Stromal cell of bone marrow (primary cell): ENCODE data around the gene WWOX.
A peak's percentile ranks its signal among the peaks of the same experiment; 100 is the strongest.

ENCODE experiments used
- DNase-seq: peaks from one replicate; pipeline ENCODE4 v3.0.0-alpha.2; 2012; ENCODE audit warnings: low read depth

WWOX gene

GRCh38 chr16:79150632-79151310 is 1051.3 kb downstream of the WWOX start:
- DNase-seq: no peak

- no peak for DNase-seq
Observed at GRCh38 chr16:79154086-79154485, 1054.6 kb downstream of the WWOX start.

GRCh38 chr16:79155471-79155870 is 1056.0 kb downstream of the WWOX start:
- DNase-seq: no peak

- DNase-seq: no peak
Observed at GRCh38 chr16:79155904-79156303, 1056.5 kb downstream of the WWOX start.

GRCh38 chr16:79156761-79157160 is 1057.3 kb downstream of the WWOX start:
- DNase-seq: no peak

- DNase-seq: no peak
Observed at GRCh38 chr16:79158337-79158736, 1058.9 kb downstream of the WWOX start.

GRCh38 chr16:79159261-79160049 is 1060.0 kb downstream of the WWOX start:
- no peak for DNase-seq

- no peak for DNase-seq
Observed at GRCh38 chr16:79162977-79163376, 1063.5 kb downstream of the WWOX start.

GRCh38 chr16:79163691-79164387 is 1064.4 kb downstream of the WWOX start:
- no peak for DNase-seq

- no peak for DNase-seq
Observed at GRCh38 chr16:79164388-79164995, 1065.0 kb downstream of the WWOX start.

GRCh38 chr16:79165079-79165478 is 1065.6 kb downstream of the WWOX start:
- no peak for DNase-seq

- no peak for DNase-seq
Observed at GRCh38 chr16:79165506-79165905, 1066.1 kb downstream of the WWOX start.

GRCh38 chr16:79167893-79168292 is 1068.4 kb downstream of the WWOX start:
- DNase-seq: no peak

- DNase-seq: no peak
Observed at GRCh38 chr16:79168321-79168720, 1068.9 kb downstream of the WWOX start.

- DNase-seq: peak; percentile 34
Observed at GRCh38 chr16:79169239-79169638, 1069.8 kb downstream of the WWOX start.

- peak; percentile 51 for DNase-seq
Observed at GRCh38 chr16:79170555-79171246, 1071.2 kb downstream of the WWOX start.

GRCh38 chr16:79171504-79171903 is 1072.0 kb downstream of the WWOX start:
- no peak for DNase-seq

GRCh38 chr16:79171931-79172705 is 1072.7 kb downstream of the WWOX start:
- DNase-seq: no peak

GRCh38 chr16:79172976-79173500 is 1073.6 kb downstream of the WWOX start:
- DNase-seq: no peak

- DNase-seq: no peak
Observed at GRCh38 chr16:79173919-79174318, 1074.5 kb downstream of the WWOX start.
